HG02943 (cell line): ENCODE measurements around the gene CKLF.
"Not testable (repeated sequence)": the region's sequence is repeated elsewhere in the genome, so short reads cannot be mapped to it uniquely, and the experiment has no call there.

Source experiments
- ATAC-seq: cut with Tn5 transposase; IDR thresholded peaks from one replicate; pipeline ENCODE4 v1.9.1; 2021; ENCODE audit warnings: mild to moderate bottlenecking, low read depth, moderate library complexity; ENCODE audit not compliant: unreplicated experiment

Gene CKLF

GRCh38 chr16:66611911-66612310 is 59.5 kb downstream of the CKLF start:
- ATAC-seq, result not testable (repeated sequence)

GRCh38 chr16:66612422-66612821 is 60.0 kb downstream of the CKLF start:
- no peak for ATAC-seq

GRCh38 chr16:66614161-66614802 is 61.9 kb downstream of the CKLF start:
- ATAC-seq, result no peak
